CD14-positive monocyte (primary cell): Measurements from ENCODE around the gene RNF121. TPM values are rescaled to one million over a fixed set of nuclear protein-coding genes. Genes with fewer than 3 reads are reported as not detected.

ENCODE experiments used
- DNase-seq, 3 donors: peaks; one replicate each; pipeline ENCODE4 v3.0.0-alpha.2; 2011 to 2022
- H2AFZ ChIP-seq: 2 replicates; pipeline ENCODE4 v1.6.0; 2012; ENCODE audit warnings: mild to moderate bottlenecking, low read depth, low read length, inconsistent platforms; ENCODE audit not compliant: insufficient read depth, poor library complexity, severe bottlenecking
- H3K27ac ChIP-seq, 2 donors: 1 replicate in 1 of 2; 2 replicates in 1 of 2; pipeline ENCODE4 v1.5.1; 2012 to 2013; ENCODE audit warnings: low read length in 2 of 2, control low read depth in 1 of 2, inconsistent platforms in 1 of 2, low read depth in 1 of 2, mild to moderate bottlenecking in 1 of 2
- H3K27me3 ChIP-seq, 2 donors: one replicate each; pipeline versions ENCODE4 v1.6.0 to v1.6.1; 2011 to 2013; ENCODE audit warnings: low read length in 2 of 2; ENCODE audit not compliant: control insufficient read depth in 2 of 2, insufficient read depth in 2 of 2
- H3K36me3 ChIP-seq, 2 donors: replicated peaks in 1 of 2; 1 replicate in 1 of 2; 2 replicates in 1 of 2; pipeline versions ENCODE4 v1.5.1 to v1.6.1; 2012 to 2013; ENCODE audit warnings: low read length in 2 of 2, control low read depth in 1 of 2, inconsistent platforms in 1 of 2, mild to moderate bottlenecking in 1 of 2; ENCODE audit not compliant: insufficient read depth in 2 of 2, control insufficient read depth in 1 of 2
- H3K4me1 ChIP-seq, 2 donors: 1 replicate in 1 of 2; 2 replicates in 1 of 2; pipeline versions ENCODE4 v1.5.1 to v1.6.1; 2012 to 2013; ENCODE audit warnings: low read length in 2 of 2, control low read depth in 1 of 2, inconsistent platforms in 1 of 2, mild to moderate bottlenecking in 1 of 2, moderate library complexity in 1 of 2; ENCODE audit not compliant: insufficient read depth in 2 of 2, control insufficient read depth in 1 of 2
- H3K4me2 ChIP-seq: replicated peaks from 2 replicates; pipeline ENCODE3; 2012; ENCODE audit warnings: low read length, moderate library complexity, mild to moderate bottlenecking; ENCODE audit not compliant: poor library complexity, severe bottlenecking; ENCODE audit errors: extremely low read depth
- H3K4me3 ChIP-seq, 3 experiments: fragments of 200-600 bp in 1 of 3; sonication (generic) in 1 of 3; replicated peaks in 1 of 3; 1 replicate in 2 of 3; 2 replicates in 1 of 3; pipeline ENCODE4 v1.5.1; 2011 to 2013; ENCODE audit warnings: low read length in 3 of 3, mild to moderate bottlenecking in 3 of 3, control low read depth in 2 of 3, low read depth in 2 of 3, inconsistent platforms in 1 of 3, moderate library complexity in 1 of 3
- H3K79me2 ChIP-seq: 2 replicates; pipeline ENCODE4 v1.6.0; 2012; ENCODE audit warnings: mild to moderate bottlenecking, control low read depth, inconsistent platforms, low read length, moderate library complexity; ENCODE audit not compliant: insufficient read depth
- H3K9ac ChIP-seq: 2 replicates; pipeline ENCODE4 v1.6.0; 2017; ENCODE audit warnings: low read length, mild to moderate bottlenecking; ENCODE audit not compliant: insufficient read depth, poor library complexity, severe bottlenecking
- H3K9me3 ChIP-seq, 2 donors: replicated peaks in 1 of 2; 1 replicate in 1 of 2; 2 replicates in 1 of 2; pipeline versions ENCODE4 v1.5.1 to v1.6.1; 2012 to 2013; ENCODE audit warnings: low read length in 2 of 2, control low read depth in 1 of 2; ENCODE audit not compliant: control insufficient read depth in 1 of 2, insufficient read depth in 1 of 2
- H4K20me1 ChIP-seq: 2 replicates; pipeline ENCODE4 v1.6.0; 2012; ENCODE audit warnings: mild to moderate bottlenecking, low read length, control low read depth, moderate library complexity; ENCODE audit not compliant: insufficient read depth
- H3K27ac Mint-ChIP-seq, 7 donors: one replicate each; pipeline ENCODE4 v1.8.0; 2020; ENCODE audit warnings: mild to moderate bottlenecking in 7 of 7, mixed read lengths in 7 of 7, moderate library complexity in 6 of 7, inconsistent platforms in 2 of 7
- H3K27me3 Mint-ChIP-seq, 3 donors: one replicate each; pipeline ENCODE4 v1.8.0; 2021 to 2022; ENCODE audit warnings: low read depth in 3 of 3, mild to moderate bottlenecking in 3 of 3, mixed read lengths in 3 of 3, moderate library complexity in 3 of 3, inconsistent platforms in 1 of 3
- H3K36me3 Mint-ChIP-seq, 2 donors: one replicate each; pipeline ENCODE4 v1.8.0; 2020; ENCODE audit warnings: mixed read lengths in 2 of 2, inconsistent platforms in 1 of 2, mild to moderate bottlenecking in 1 of 2
- H3K4me1 Mint-ChIP-seq: one replicate; pipeline ENCODE4 v1.8.0; 2020; ENCODE audit warnings: mild to moderate bottlenecking, mixed read lengths
- H3K4me3 Mint-ChIP-seq, 2 donors: one replicate each; pipeline ENCODE4 v1.8.0; 2020; ENCODE audit warnings: mild to moderate bottlenecking in 2 of 2, mixed read lengths in 2 of 2, moderate library complexity in 1 of 2
- H3K9me3 Mint-ChIP-seq, 7 donors: one replicate each; pipeline ENCODE4 v1.8.0; 2020 to 2022; ENCODE audit warnings: mixed read lengths in 7 of 7, mild to moderate bottlenecking in 6 of 7, moderate library complexity in 6 of 7, inconsistent platforms in 2 of 7
- CTCF ChIP-seq: fragments of 200-600 bp; IDR thresholded peaks from one replicate; pipeline ENCODE4 v1.8.0; 2022; ENCODE audit warnings: antibody characterized with exemption, mild to moderate bottlenecking
- WGBS: methylation state at CpG from one replicate; pipeline ENCODE4 v1.1.5; 2013; ENCODE audit warnings: missing lambda C conversion rate; ENCODE audit not compliant: insufficient coverage; 5-methylcytosine and 5-hydroxymethylcytosine counted together
- intact Hi-C, 2 donors: fragments of 100-400 bp; cut with micrococcal nuclease; formaldehyde crosslinking; loops; one replicate each; pipeline versions ENCODE4 v1.15.0 to v1.15.1; 2023
- polyA plus RNA-seq, 3 donors: library from polyadenylated mRNA; depleted of rRNA in 1 of 3; unstranded in 2 of 3; stranded (reverse) in 1 of 3; fragments of 300-500 nt in 2 of 3; fragments of >200 nt in 1 of 3; fragmentation: Illumina TruSeq in 2 of 3; gene quantifications; 1 replicate in 2 of 3; 2 replicates in 1 of 3; pipeline ENCODE4 v1.2.3, GENCODE V29; 2012 to 2021

The RNF121 gene
- polyA plus RNA-seq, 3 donors = 7.7 to 25.2 (median 9.2) TPM

GRCh38 chr11:71917646-71918140 lies 11.2 kb upstream of the RNF121 start:
- Histone ChIP-seq H3K36me3 (peaks cover 27 to 52% of the 10 kb centered on the region in 2 donors), H3K4me1 (no peaks in the 10 kb centered on the region), H3K4me2 (no peak overlapping the region), H3K27ac (no peak overlapping the region), H2AFZ (no peak overlapping the region), H3K9ac (no peak overlapping the region), H3K79me2 (no peaks in the 10 kb centered on the region), H3K9me3 (no peaks in the 10 kb centered on the region), H3K4me3 (no peak overlapping the region), H4K20me1 (no peaks in the 10 kb centered on the region), H3K27me3 (no peaks in the 10 kb centered on the region)
- Mint-ChIP-seq H3K27me3 (no peaks in the 10 kb centered on the region), H3K36me3 (peaks cover 47 to 55% of the 10 kb centered on the region in 2 donors), H3K9me3 (peaks cover 0 to 2% (median 0%) of the 10 kb centered on the region in 7 donors), H3K4me3 (no peak overlapping the region), H3K4me1 (no peaks in the 10 kb centered on the region), H3K27ac (peak overlapping the region in 2 of 7 donors; percentile 36 to 49)
- WGBS = 91% methylated on average over 7 of the region's 9 CpGs
- no peak for DNase-seq
- intact Hi-C loops = no loop called here
- TF ChIP-seq CTCF = no peak

GRCh38 chr11:71927820-71928736 lies 768 bp upstream of the RNF121 start, which contains the start of gene XNDC1N:
Gene XNDC1N (minus strand): TSS chr11:71928594. CDS start chr11:71923353, 5,241 bp downstream.
- Mint-ChIP-seq H3K27me3 (peaks cover 0 to 1% (median 0%) of the 10 kb centered on the region in 3 donors), H3K4me1 (peaks cover 23% of the 10 kb centered on the region), H3K36me3 (peaks cover 5 to 10% of the 10 kb centered on the region in 2 donors), H3K9me3 (peaks cover 0 to 8% (median 3%) of the 10 kb centered on the region in 7 donors), H3K27ac (peak within 1 kb of the TSS; percentile 92 to 98 (median 93)), H3K4me3 (peak within 1 kb of the TSS; percentile 97 to 98)
- intact Hi-C loops = no loop called here
- Histone ChIP-seq H3K79me2 (peaks cover 56% of the 10 kb centered on the region), H3K27ac (peak within 1 kb of the TSS; percentile 52 to 93), H3K36me3 (peaks cover 0 to 8% of the 10 kb centered on the region in 2 donors), H3K4me1 (peaks cover 17 to 25% of the 10 kb centered on the region in 2 donors), H3K27me3 (no peaks in the 10 kb centered on the region), H3K4me3 (peak within 1 kb of the TSS; percentile 89 to 100 (median 99)), H3K9ac (peak within 1 kb of the TSS; percentile 77), H4K20me1 (peaks cover 15% of the 10 kb centered on the region), H3K4me2 (peak within 1 kb of the TSS; percentile 97), H2AFZ (peak within 1 kb of the TSS; percentile 99), H3K9me3 (no peaks in the 10 kb centered on the region)
- TF ChIP-seq CTCF = no peak
- peak in 2 of 3 donors; percentile 66 to 80 for DNase-seq
- WGBS = 0% methylated on average over 34 of the region's 40 CpGs
